Neural cell (in vitro differentiated cells): ENCODE data around the gene CSGALNACT2. TPM values are rescaled to one million over a fixed set of nuclear protein-coding genes. Genes with fewer than 3 reads are reported as not detected.

ENCODE experiments used
- H2AFZ ChIP-seq: fragments of 200-600, 300-800 bp; sonication (generic), shearing (Covaris generic); 2 replicates; pipeline ENCODE4 v1.6.0; 2014; ENCODE audit warnings: low read depth, mild to moderate bottlenecking, antibody characterized with exemption, low read length, moderate library complexity
- H3F3A ChIP-seq: fragments of 200-600 bp; shearing (Covaris generic); 2 replicates; pipeline ENCODE4 v1.6.1; 2016; ENCODE audit warnings: mild to moderate bottlenecking, moderate library complexity, mixed read lengths, antibody characterized with exemption, low read length; ENCODE audit not compliant: insufficient read depth, poor library complexity, severe bottlenecking
- H3K27ac ChIP-seq: fragments of 200-600, 300-800 bp; sonication (generic), shearing (Covaris generic); 2 replicates; pipeline ENCODE4 v1.5.1; 2014; ENCODE audit warnings: mild to moderate bottlenecking, low read length, moderate library complexity
- H3K27me3 ChIP-seq: fragments of 300-800, 200-600 bp; sonication (generic), shearing (Covaris generic); 2 replicates; pipeline ENCODE4 v1.6.0; 2014; ENCODE audit warnings: mild to moderate bottlenecking, low read depth, low read length, moderate library complexity; ENCODE audit not compliant: insufficient read depth
- H3K36me3 ChIP-seq: fragments of 300-800, 200-600 bp; sonication (generic), shearing (Covaris generic); 2 replicates; pipeline ENCODE4 v1.5.1; 2014; ENCODE audit warnings: mild to moderate bottlenecking, antibody characterized with exemption, low read length, moderate library complexity; ENCODE audit not compliant: insufficient read depth
- H3K4me2 ChIP-seq: fragments of 300-800, 200-600 bp; sonication (generic), shearing (Covaris generic); 2 replicates; pipeline ENCODE4 v1.6.0; 2014; ENCODE audit warnings: mild to moderate bottlenecking, low read length
- H3K4me3 ChIP-seq: fragments of 300-800, 200-600 bp; sonication (generic), shearing (Covaris generic); 2 replicates; pipeline ENCODE4 v1.5.1; 2014; ENCODE audit warnings: mild to moderate bottlenecking, low read length, moderate library complexity
- H3K79me2 ChIP-seq: fragments of 200-600 bp; shearing (Covaris generic); replicated peaks from 2 replicates; pipeline ENCODE4 v1.6.0; 2014; ENCODE audit warnings: mild to moderate bottlenecking, low read length, moderate library complexity; ENCODE audit not compliant: insufficient read depth
- H3K9ac ChIP-seq: fragments of 300-800, 200-600 bp; sonication (generic), shearing (Covaris generic); 2 replicates; pipeline ENCODE4 v1.6.1; 2016; ENCODE audit warnings: mild to moderate bottlenecking, low read length, mixed read lengths
- H3K9me2 ChIP-seq: fragments of 200-600 bp; shearing (Covaris generic); 2 replicates; pipeline ENCODE4 v1.6.1; 2016; ENCODE audit warnings: mild to moderate bottlenecking, low read length, mixed read lengths; ENCODE audit not compliant: insufficient read depth
- H3K9me3 ChIP-seq: fragments of 200-600, 300-800 bp; sonication (generic), shearing (Covaris generic); 2 replicates; pipeline ENCODE4 v1.6.1; 2016; ENCODE audit warnings: mild to moderate bottlenecking, mixed run types, low read length, moderate library complexity, mixed read lengths
- H4K20me1 ChIP-seq: fragments of 200-600 bp; shearing (Covaris generic); 2 replicates; pipeline ENCODE4 v1.6.1; 2016; ENCODE audit warnings: mild to moderate bottlenecking, mixed run types; ENCODE audit not compliant: insufficient read depth
- EP300 ChIP-seq: fragments of 450-650 bp; conservative IDR thresholded peaks from 2 replicates; pipeline ENCODE4 v1.6.1; 2014; ENCODE audit warnings: antibody characterized with exemption, mild to moderate bottlenecking, moderate library complexity; ENCODE audit not compliant: poor library complexity, severe bottlenecking
- EZH2 ChIP-seq: fragments of 200-600, 300-800 bp; shearing (Covaris generic), sonication (generic); IDR thresholded peaks from 2 replicates; pipeline ENCODE4 v1.6.1; 2014; ENCODE audit warnings: antibody characterized with exemption, low read length, borderline replicate concordance, mild to moderate bottlenecking; ENCODE audit not compliant: insufficient read depth, poor library complexity, severe bottlenecking
- MXI1 ChIP-seq: fragments of 450-650 bp; conservative IDR thresholded peaks from 2 replicates; pipeline ENCODE4 v1.6.1; 2014; ENCODE audit warnings: antibody characterized with exemption, mild to moderate bottlenecking; ENCODE audit not compliant: poor library complexity, severe bottlenecking
- POLR2AphosphoS5 ChIP-seq: IDR thresholded peaks from 2 replicates; pipeline ENCODE4 v1.6.1; 2012
- RAD21 ChIP-seq: fragments of 450-650 bp; conservative IDR thresholded peaks from 2 replicates; pipeline ENCODE4 v1.6.1; 2014; ENCODE audit warnings: antibody characterized with exemption, mild to moderate bottlenecking, moderate library complexity
- SMC3 ChIP-seq: fragments of 450-650 bp; conservative IDR thresholded peaks from 2 replicates; pipeline ENCODE4 v1.6.1; 2014; ENCODE audit warnings: antibody characterized with exemption, mild to moderate bottlenecking, moderate library complexity; ENCODE audit not compliant: poor library complexity
- TAF1 ChIP-seq: IDR thresholded peaks from 2 replicates; pipeline ENCODE4 v1.6.1; 2012; ENCODE audit warnings: low read depth
- polyA plus RNA-seq: library from polyadenylated mRNA; depleted of rRNA; stranded (reverse); fragments of >200 nt; gene quantifications from 2 replicates; pipeline ENCODE4 v1.2.3, GENCODE V29; 2014
- TF ChIP-seq, protein P1 (sequence below): fragments of 450-650 bp; IDR thresholded peaks from 2 replicates; pipeline ENCODE4 v1.5.1; 2014; ENCODE audit warnings: antibody characterized with exemption, mild to moderate bottlenecking, moderate library complexity; ENCODE audit not compliant: poor library complexity, severe bottlenecking
- TF ChIP-seq, protein P2 (sequence below): IDR thresholded peaks from 2 replicates; pipeline ENCODE4 v1.6.1; 2012; ENCODE audit warnings: borderline replicate concordance

CSGALNACT2 gene
- polyA plus RNA-seq, 1 donor from 2014 or later: 20.7 TPM

DNA sequence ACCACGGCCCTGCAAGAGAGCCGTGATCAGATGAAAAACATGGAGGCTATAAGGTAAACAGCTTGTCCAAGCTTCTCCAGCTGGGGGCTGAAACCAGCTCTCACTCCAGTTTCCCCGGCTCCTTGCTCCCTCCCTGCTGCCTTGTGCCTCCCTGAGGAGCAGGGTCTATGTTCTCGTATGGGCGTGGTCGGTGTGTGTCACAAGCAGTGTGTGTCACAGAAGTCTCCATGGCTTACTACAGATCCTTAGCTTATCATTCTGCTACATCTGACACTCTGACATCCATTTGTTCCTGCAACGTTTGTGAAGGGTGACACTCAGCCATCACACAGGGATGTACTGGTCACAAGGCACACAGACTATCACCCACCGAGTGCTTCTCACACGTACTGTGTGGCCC lies 54.6 kb downstream of the CSGALNACT2 start:
- Histone ChIP-seq H3K36me3 (no peaks in the 10 kb centered on the region), H3K4me3 (no peak overlapping the region), H3K9me2 (no peaks in the 10 kb centered on the region), H3K4me2 (no peak overlapping the region), H3K27me3 (no peaks in the 10 kb centered on the region), H4K20me1 (no peaks in the 10 kb centered on the region), H3F3A (no peaks in the 10 kb centered on the region), H2AFZ (no peak overlapping the region), H3K79me2 (no peaks in the 10 kb centered on the region), H3K27ac (no peak overlapping the region), H3K9me3 (no peaks in the 10 kb centered on the region), H3K9ac (no peak overlapping the region)
- TF ChIP-seq TAF1 (no peak), MXI1 (no peak), SMC3 (no peak), EP300 (no peak), EZH2 (no peak), RAD21 (no peak), POLR2AphosphoS5 (no peak)
- TF ChIP-seq, protein P1, sequence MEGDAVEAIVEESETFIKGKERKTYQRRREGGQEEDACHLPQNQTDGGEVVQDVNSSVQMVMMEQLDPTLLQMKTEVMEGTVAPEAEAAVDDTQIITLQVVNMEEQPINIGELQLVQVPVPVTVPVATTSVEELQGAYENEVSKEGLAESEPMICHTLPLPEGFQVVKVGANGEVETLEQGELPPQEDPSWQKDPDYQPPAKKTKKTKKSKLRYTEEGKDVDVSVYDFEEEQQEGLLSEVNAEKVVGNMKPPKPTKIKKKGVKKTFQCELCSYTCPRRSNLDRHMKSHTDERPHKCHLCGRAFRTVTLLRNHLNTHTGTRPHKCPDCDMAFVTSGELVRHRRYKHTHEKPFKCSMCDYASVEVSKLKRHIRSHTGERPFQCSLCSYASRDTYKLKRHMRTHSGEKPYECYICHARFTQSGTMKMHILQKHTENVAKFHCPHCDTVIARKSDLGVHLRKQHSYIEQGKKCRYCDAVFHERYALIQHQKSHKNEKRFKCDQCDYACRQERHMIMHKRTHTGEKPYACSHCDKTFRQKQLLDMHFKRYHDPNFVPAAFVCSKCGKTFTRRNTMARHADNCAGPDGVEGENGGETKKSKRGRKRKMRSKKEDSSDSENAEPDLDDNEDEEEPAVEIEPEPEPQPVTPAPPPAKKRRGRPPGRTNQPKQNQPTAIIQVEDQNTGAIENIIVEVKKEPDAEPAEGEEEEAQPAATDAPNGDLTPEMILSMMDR: no peak
- TF ChIP-seq, protein P2, sequence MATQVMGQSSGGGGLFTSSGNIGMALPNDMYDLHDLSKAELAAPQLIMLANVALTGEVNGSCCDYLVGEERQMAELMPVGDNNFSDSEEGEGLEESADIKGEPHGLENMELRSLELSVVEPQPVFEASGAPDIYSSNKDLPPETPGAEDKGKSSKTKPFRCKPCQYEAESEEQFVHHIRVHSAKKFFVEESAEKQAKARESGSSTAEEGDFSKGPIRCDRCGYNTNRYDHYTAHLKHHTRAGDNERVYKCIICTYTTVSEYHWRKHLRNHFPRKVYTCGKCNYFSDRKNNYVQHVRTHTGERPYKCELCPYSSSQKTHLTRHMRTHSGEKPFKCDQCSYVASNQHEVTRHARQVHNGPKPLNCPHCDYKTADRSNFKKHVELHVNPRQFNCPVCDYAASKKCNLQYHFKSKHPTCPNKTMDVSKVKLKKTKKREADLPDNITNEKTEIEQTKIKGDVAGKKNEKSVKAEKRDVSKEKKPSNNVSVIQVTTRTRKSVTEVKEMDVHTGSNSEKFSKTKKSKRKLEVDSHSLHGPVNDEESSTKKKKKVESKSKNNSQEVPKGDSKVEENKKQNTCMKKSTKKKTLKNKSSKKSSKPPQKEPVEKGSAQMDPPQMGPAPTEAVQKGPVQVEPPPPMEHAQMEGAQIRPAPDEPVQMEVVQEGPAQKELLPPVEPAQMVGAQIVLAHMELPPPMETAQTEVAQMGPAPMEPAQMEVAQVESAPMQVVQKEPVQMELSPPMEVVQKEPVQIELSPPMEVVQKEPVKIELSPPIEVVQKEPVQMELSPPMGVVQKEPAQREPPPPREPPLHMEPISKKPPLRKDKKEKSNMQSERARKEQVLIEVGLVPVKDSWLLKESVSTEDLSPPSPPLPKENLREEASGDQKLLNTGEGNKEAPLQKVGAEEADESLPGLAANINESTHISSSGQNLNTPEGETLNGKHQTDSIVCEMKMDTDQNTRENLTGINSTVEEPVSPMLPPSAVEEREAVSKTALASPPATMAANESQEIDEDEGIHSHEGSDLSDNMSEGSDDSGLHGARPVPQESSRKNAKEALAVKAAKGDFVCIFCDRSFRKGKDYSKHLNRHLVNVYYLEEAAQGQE: no peak

DNA sequence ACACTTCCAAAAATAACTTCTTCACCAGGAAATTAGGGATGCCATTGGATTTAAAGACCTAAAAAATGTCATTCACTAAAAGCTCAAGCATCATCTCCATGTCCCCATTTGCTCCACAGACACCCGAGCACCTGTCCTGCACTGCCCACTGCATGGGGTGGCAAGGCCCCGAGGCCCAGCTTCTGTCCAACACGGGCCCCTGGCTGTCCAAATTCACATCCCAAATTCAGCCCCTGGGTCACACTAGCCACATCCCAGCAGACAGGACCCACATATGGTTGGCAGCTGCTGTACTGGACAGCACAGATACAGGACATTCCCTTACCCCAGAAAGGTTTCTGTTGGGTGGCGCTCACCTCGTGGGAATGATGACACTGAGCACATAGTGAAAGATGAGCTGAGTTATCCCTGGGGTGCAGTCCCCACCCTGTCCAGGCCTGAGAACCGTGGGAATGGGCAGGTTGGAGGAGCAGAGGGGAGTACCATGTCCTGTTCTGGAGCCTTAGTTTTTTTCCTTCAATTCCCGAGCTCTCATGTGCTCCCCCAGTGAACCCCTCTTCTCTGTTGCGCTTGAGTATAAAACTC lies 55.3 kb downstream of the CSGALNACT2 start:
- H3K27me3 ChIP-seq: no peaks in the 10 kb centered on the region
- H3K27ac ChIP-seq: no peak overlapping the region

More for the DNA sequence above, 55.3 kb downstream of the CSGALNACT2 start:
- TF ChIP-seq SMC3 (no peak), POLR2AphosphoS5 (no peak), TAF1 (no peak), MXI1 (no peak), RAD21 (no peak), EZH2 (no peak), EP300 (no peak)
- TF ChIP-seq, protein P2: no peak
- TF ChIP-seq, protein P1: no peak
- Histone ChIP-seq H4K20me1 (no peaks in the 10 kb centered on the region), H3K36me3 (no peaks in the 10 kb centered on the region), H3K79me2 (no peaks in the 10 kb centered on the region), H3K4me3 (no peak overlapping the region), H3K9ac (no peak overlapping the region), H2AFZ (no peak overlapping the region), H3K9me3 (no peaks in the 10 kb centered on the region), H3K4me2 (no peak overlapping the region), H3K9me2 (no peaks in the 10 kb centered on the region), H3F3A (no peaks in the 10 kb centered on the region)
